NCI-H2196 treated with DMSO at 0.1 percent for 48 hours (cell line): Measurements from ENCODE around the gene MST1.

Experiments
- DNase-seq: peaks from one replicate; lab custom pipeline; 2025; ENCODE audit not compliant: unreplicated experiment; lab: John Stamatoyannopoulos, UW

The MST1 gene

GRCh38 chr3:49680493-49681231 lies 8.6 kb downstream of the MST1 start:
- no peak for DNase-seq

- DNase-seq, result no peak
These were observed 13.4 kb downstream of the MST1 start for GRCh38 chr3:49675912-49676311.

- no peak for DNase-seq
These were observed 14.7 kb downstream of the MST1 start for GRCh38 chr3:49674497-49674983.

- no peak for DNase-seq
These were observed 15.4 kb downstream of the MST1 start, which contains the start of gene APEH for GRCh38 chr3:49673715-49674496. Gene APEH (plus strand): TSS chr3:49674351. CDS start chr3:49674402, 51 bp downstream.

- no peak for DNase-seq
These were observed 16.1 kb downstream of the MST1 start for GRCh38 chr3:49673121-49673714.

- DNase-seq, result no peak
These were observed 17.7 kb downstream of the MST1 start for GRCh38 chr3:49671291-49672288.

GRCh38 chr3:49670940-49671290 lies 18.4 kb downstream of the MST1 start:
- no peak for DNase-seq

- DNase-seq, result no peak
These were observed 19.9 kb downstream of the MST1 start for GRCh38 chr3:49669352-49669751.

- DNase-seq, result no peak
These were observed 20.4 kb downstream of the MST1 start for GRCh38 chr3:49668861-49669260.

- DNase-seq, result no peak
These were observed 20.9 kb downstream of the MST1 start for GRCh38 chr3:49668414-49668797.

- no peak for DNase-seq
These were observed 21.4 kb downstream of the MST1 start for GRCh38 chr3:49667701-49668413.

GRCh38 chr3:49666592-49666991 lies 22.7 kb downstream of the MST1 start:
- no peak for DNase-seq

GRCh38 chr3:49665822-49666519 lies 23.3 kb downstream of the MST1 start:
- no peak for DNase-seq

- no peak for DNase-seq
These were observed 25.0 kb downstream of the MST1 start for GRCh38 chr3:49664300-49664699.

- DNase-seq, result no peak
These were observed 25.4 kb downstream of the MST1 start for GRCh38 chr3:49663831-49664230.

- no peak for DNase-seq
These were observed 26.4 kb downstream of the MST1 start for GRCh38 chr3:49662720-49663413.

GRCh38 chr3:49662021-49662420 lies 27.3 kb downstream of the MST1 start:
- DNase-seq, result no peak

GRCh38 chr3:49661281-49661680 lies 28.0 kb downstream of the MST1 start:
- DNase-seq, result no peak

- no peak for DNase-seq
These were observed 29.5 kb downstream of the MST1 start for GRCh38 chr3:49659756-49660155.
